CD14-positive monocyte (primary cell): ENCODE measurements around the gene MIPEP. TPM values are rescaled to one million over a fixed set of nuclear protein-coding genes. Genes with fewer than 3 reads are reported as not detected.

Experiments
- DNase-seq, 3 donors: peaks; one replicate each; pipeline ENCODE4 v3.0.0-alpha.2; 2011 to 2022
- H2AFZ ChIP-seq: 2 replicates; pipeline ENCODE4 v1.6.0; 2012; ENCODE audit warnings: mild to moderate bottlenecking, low read depth, low read length, inconsistent platforms; ENCODE audit not compliant: insufficient read depth, poor library complexity, severe bottlenecking
- H3K27ac ChIP-seq, 2 donors: 1 replicate in 1 of 2; 2 replicates in 1 of 2; pipeline ENCODE4 v1.5.1; 2012 to 2013; ENCODE audit warnings: low read length in 2 of 2, control low read depth in 1 of 2, inconsistent platforms in 1 of 2, low read depth in 1 of 2, mild to moderate bottlenecking in 1 of 2
- H3K27me3 ChIP-seq, 2 donors: one replicate each; pipeline versions ENCODE4 v1.6.0 to v1.6.1; 2011 to 2013; ENCODE audit warnings: low read length in 2 of 2; ENCODE audit not compliant: control insufficient read depth in 2 of 2, insufficient read depth in 2 of 2
- H3K36me3 ChIP-seq, 2 donors: replicated peaks in 1 of 2; 1 replicate in 1 of 2; 2 replicates in 1 of 2; pipeline versions ENCODE4 v1.5.1 to v1.6.1; 2012 to 2013; ENCODE audit warnings: low read length in 2 of 2, control low read depth in 1 of 2, inconsistent platforms in 1 of 2, mild to moderate bottlenecking in 1 of 2; ENCODE audit not compliant: insufficient read depth in 2 of 2, control insufficient read depth in 1 of 2
- H3K4me1 ChIP-seq, 2 donors: 1 replicate in 1 of 2; 2 replicates in 1 of 2; pipeline versions ENCODE4 v1.5.1 to v1.6.1; 2012 to 2013; ENCODE audit warnings: low read length in 2 of 2, control low read depth in 1 of 2, inconsistent platforms in 1 of 2, mild to moderate bottlenecking in 1 of 2, moderate library complexity in 1 of 2; ENCODE audit not compliant: insufficient read depth in 2 of 2, control insufficient read depth in 1 of 2
- H3K4me2 ChIP-seq: replicated peaks from 2 replicates; pipeline ENCODE3; 2012; ENCODE audit warnings: low read length, moderate library complexity, mild to moderate bottlenecking; ENCODE audit not compliant: poor library complexity, severe bottlenecking; ENCODE audit errors: extremely low read depth
- H3K4me3 ChIP-seq, 3 experiments: fragments of 200-600 bp in 1 of 3; sonication (generic) in 1 of 3; replicated peaks in 1 of 3; 1 replicate in 2 of 3; 2 replicates in 1 of 3; pipeline ENCODE4 v1.5.1; 2011 to 2013; ENCODE audit warnings: low read length in 3 of 3, mild to moderate bottlenecking in 3 of 3, control low read depth in 2 of 3, low read depth in 2 of 3, inconsistent platforms in 1 of 3, moderate library complexity in 1 of 3
- H3K79me2 ChIP-seq: 2 replicates; pipeline ENCODE4 v1.6.0; 2012; ENCODE audit warnings: mild to moderate bottlenecking, control low read depth, inconsistent platforms, low read length, moderate library complexity; ENCODE audit not compliant: insufficient read depth
- H3K9ac ChIP-seq: 2 replicates; pipeline ENCODE4 v1.6.0; 2017; ENCODE audit warnings: low read length, mild to moderate bottlenecking; ENCODE audit not compliant: insufficient read depth, poor library complexity, severe bottlenecking
- H3K9me3 ChIP-seq, 2 donors: replicated peaks in 1 of 2; 1 replicate in 1 of 2; 2 replicates in 1 of 2; pipeline versions ENCODE4 v1.5.1 to v1.6.1; 2012 to 2013; ENCODE audit warnings: low read length in 2 of 2, control low read depth in 1 of 2; ENCODE audit not compliant: control insufficient read depth in 1 of 2, insufficient read depth in 1 of 2
- H4K20me1 ChIP-seq: 2 replicates; pipeline ENCODE4 v1.6.0; 2012; ENCODE audit warnings: mild to moderate bottlenecking, low read length, control low read depth, moderate library complexity; ENCODE audit not compliant: insufficient read depth
- H3K27ac Mint-ChIP-seq, 7 donors: one replicate each; pipeline ENCODE4 v1.8.0; 2020; ENCODE audit warnings: mild to moderate bottlenecking in 7 of 7, mixed read lengths in 7 of 7, moderate library complexity in 6 of 7, inconsistent platforms in 2 of 7
- H3K27me3 Mint-ChIP-seq, 3 donors: one replicate each; pipeline ENCODE4 v1.8.0; 2021 to 2022; ENCODE audit warnings: low read depth in 3 of 3, mild to moderate bottlenecking in 3 of 3, mixed read lengths in 3 of 3, moderate library complexity in 3 of 3, inconsistent platforms in 1 of 3
- H3K36me3 Mint-ChIP-seq, 2 donors: one replicate each; pipeline ENCODE4 v1.8.0; 2020; ENCODE audit warnings: mixed read lengths in 2 of 2, inconsistent platforms in 1 of 2, mild to moderate bottlenecking in 1 of 2
- H3K4me1 Mint-ChIP-seq: one replicate; pipeline ENCODE4 v1.8.0; 2020; ENCODE audit warnings: mild to moderate bottlenecking, mixed read lengths
- H3K4me3 Mint-ChIP-seq, 2 donors: one replicate each; pipeline ENCODE4 v1.8.0; 2020; ENCODE audit warnings: mild to moderate bottlenecking in 2 of 2, mixed read lengths in 2 of 2, moderate library complexity in 1 of 2
- H3K9me3 Mint-ChIP-seq, 7 donors: one replicate each; pipeline ENCODE4 v1.8.0; 2020 to 2022; ENCODE audit warnings: mixed read lengths in 7 of 7, mild to moderate bottlenecking in 6 of 7, moderate library complexity in 6 of 7, inconsistent platforms in 2 of 7
- CTCF ChIP-seq: fragments of 200-600 bp; IDR thresholded peaks from one replicate; pipeline ENCODE4 v1.8.0; 2022; ENCODE audit warnings: antibody characterized with exemption, mild to moderate bottlenecking
- WGBS: methylation state at CpG from one replicate; pipeline ENCODE4 v1.1.5; 2013; ENCODE audit warnings: missing lambda C conversion rate; ENCODE audit not compliant: insufficient coverage; 5-methylcytosine and 5-hydroxymethylcytosine counted together
- intact Hi-C, 2 donors: fragments of 100-400 bp; cut with micrococcal nuclease; formaldehyde crosslinking; loops; one replicate each; pipeline versions ENCODE4 v1.15.0 to v1.15.1; 2023
- polyA plus RNA-seq, 3 donors: library from polyadenylated mRNA; depleted of rRNA in 1 of 3; unstranded in 2 of 3; stranded (reverse) in 1 of 3; fragments of 300-500 nt in 2 of 3; fragments of >200 nt in 1 of 3; fragmentation: Illumina TruSeq in 2 of 3; gene quantifications; 1 replicate in 2 of 3; 2 replicates in 1 of 3; pipeline ENCODE4 v1.2.3, GENCODE V29; 2012 to 2021

Gene MIPEP
- polyA plus RNA-seq, 3 donors, result 1.2 to 9.9 (median 7.7) TPM

- no peaks in the 10 kb centered on the region for H3K27me3 Mint-ChIP-seq
- peaks cover 2 to 3% of the 10 kb centered on the region in 2 donors for H3K36me3 Mint-ChIP-seq
- H2AFZ ChIP-seq, result no peak overlapping the region
- 100% methylated on average over 3 of the region's 9 CpGs for WGBS
- no peaks in the 10 kb centered on the region for H3K79me2 ChIP-seq
- no peak overlapping the region for H3K27ac ChIP-seq
- H3K4me1 ChIP-seq, result no peaks in the 10 kb centered on the region
- intact Hi-C loops, result no loop called here
- H3K9ac ChIP-seq, result no peak overlapping the region
- H3K4me1 Mint-ChIP-seq, result no peaks in the 10 kb centered on the region
- DNase-seq, result no peak
- no peak overlapping the region for H3K4me2 ChIP-seq
- no peak overlapping the region for H3K4me3 ChIP-seq
- no peak overlapping the region for H3K4me3 Mint-ChIP-seq
- no peak for TF ChIP-seq CTCF
- no peaks in the 10 kb centered on the region for H4K20me1 ChIP-seq
- H3K9me3 Mint-ChIP-seq, result no peaks in the 10 kb centered on the region
- H3K27ac Mint-ChIP-seq, result no peak overlapping the region
- no peaks in the 10 kb centered on the region for H3K36me3 ChIP-seq
- H3K9me3 ChIP-seq, result no peaks in the 10 kb centered on the region
- H3K27me3 ChIP-seq, result no peaks in the 10 kb centered on the region
Measured at GRCh38 chr13:23760000-23760399, 129.2 kb downstream of the MIPEP start.

- Mint-ChIP-seq H3K27ac (no peak overlapping the region), H3K36me3 (peaks cover 5 to 8% of the 10 kb centered on the region in 2 donors), H3K4me1 (no peaks in the 10 kb centered on the region), H3K9me3 (no peaks in the 10 kb centered on the region), H3K4me3 (no peak overlapping the region), H3K27me3 (no peaks in the 10 kb centered on the region)
- Histone ChIP-seq H3K9ac (no peak overlapping the region), H4K20me1 (no peaks in the 10 kb centered on the region), H3K4me1 (no peaks in the 10 kb centered on the region), H3K4me2 (no peak overlapping the region), H3K27me3 (no peaks in the 10 kb centered on the region), H3K27ac (no peak overlapping the region), H3K36me3 (no peaks in the 10 kb centered on the region), H3K4me3 (no peak overlapping the region), H3K79me2 (no peaks in the 10 kb centered on the region), H2AFZ (no peak overlapping the region), H3K9me3 (no peaks in the 10 kb centered on the region)
- 100% methylated on average over 6 of the region's 9 CpGs for WGBS
- no peak for TF ChIP-seq CTCF
- intact Hi-C loops, result no loop called here
- DNase-seq, result no peak
Measured at GRCh38 chr13:23758798-23759527, 130.2 kb downstream of the MIPEP start.
